Tibial nerve (tissue), 3 donors: ENCODE results near the gene FAIM2.
A peak's percentile ranks its signal among the peaks of the same experiment; 100 is the strongest.

Source experiments
- POLR2A ChIP-seq, 2 donors: fragments of 450-650 bp; IDR thresholded peaks; one replicate each; pipeline ENCODE4 v1.6.1; 2017; ENCODE audit warnings: antibody characterized with exemption in 2 of 2, mild to moderate bottlenecking in 2 of 2, moderate library complexity in 2 of 2
- TF ChIP-seq, protein P1 (sequence below), 5 experiments: fragments of 200-600 bp in 3 of 5; fragments of 450-650 bp in 2 of 5; sonication (generic) in 3 of 5; IDR thresholded peaks; one replicate each; pipeline ENCODE4 v1.5.1; 2016 to 2019; ENCODE audit warnings: antibody characterized with exemption in 5 of 5, mild to moderate bottlenecking in 3 of 5, moderate library complexity in 2 of 5

DNA sequence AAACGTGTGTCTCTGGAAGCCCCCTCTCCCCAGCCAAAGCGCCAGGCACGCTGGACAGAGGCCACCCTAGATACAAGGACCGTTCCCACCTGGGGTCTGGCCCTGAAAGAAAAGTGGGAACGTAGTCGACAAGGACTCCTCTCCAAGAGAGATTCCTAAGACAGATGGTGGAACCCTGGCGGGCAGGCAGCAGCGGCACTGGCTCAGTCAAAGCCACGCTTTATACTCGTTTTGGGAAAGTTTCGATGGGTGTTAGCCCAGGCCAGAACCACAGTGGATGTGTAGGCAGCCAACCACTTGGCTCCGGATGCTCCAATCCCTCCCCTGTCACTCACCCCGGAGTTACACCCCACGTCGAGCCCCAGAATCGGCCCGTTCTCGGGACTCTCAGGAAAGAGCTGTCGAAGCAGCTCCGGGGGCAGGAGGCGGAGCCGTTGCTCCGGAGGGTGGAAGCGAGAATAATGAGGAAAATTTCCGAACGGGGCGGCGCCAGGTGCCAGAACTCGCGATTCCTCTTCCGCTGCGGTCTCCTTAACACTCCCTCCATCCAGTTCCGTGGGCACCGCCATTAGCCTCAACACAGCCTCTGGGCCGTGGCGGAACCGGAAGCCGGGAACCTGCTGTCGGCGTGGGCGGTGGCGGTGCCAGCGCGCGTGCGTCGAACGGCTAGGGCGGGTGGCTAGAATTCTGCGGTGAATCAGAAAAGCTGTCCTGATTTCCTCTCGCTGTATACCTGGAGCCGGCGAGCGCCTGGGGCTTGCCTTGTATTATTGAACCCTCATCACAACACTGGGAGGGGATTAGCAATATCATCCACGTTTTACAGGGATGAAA lies 61.0 kb downstream of the FAIM2 start, which contains the start of gene BCDIN3D:
- TF ChIP-seq, protein P1, sequence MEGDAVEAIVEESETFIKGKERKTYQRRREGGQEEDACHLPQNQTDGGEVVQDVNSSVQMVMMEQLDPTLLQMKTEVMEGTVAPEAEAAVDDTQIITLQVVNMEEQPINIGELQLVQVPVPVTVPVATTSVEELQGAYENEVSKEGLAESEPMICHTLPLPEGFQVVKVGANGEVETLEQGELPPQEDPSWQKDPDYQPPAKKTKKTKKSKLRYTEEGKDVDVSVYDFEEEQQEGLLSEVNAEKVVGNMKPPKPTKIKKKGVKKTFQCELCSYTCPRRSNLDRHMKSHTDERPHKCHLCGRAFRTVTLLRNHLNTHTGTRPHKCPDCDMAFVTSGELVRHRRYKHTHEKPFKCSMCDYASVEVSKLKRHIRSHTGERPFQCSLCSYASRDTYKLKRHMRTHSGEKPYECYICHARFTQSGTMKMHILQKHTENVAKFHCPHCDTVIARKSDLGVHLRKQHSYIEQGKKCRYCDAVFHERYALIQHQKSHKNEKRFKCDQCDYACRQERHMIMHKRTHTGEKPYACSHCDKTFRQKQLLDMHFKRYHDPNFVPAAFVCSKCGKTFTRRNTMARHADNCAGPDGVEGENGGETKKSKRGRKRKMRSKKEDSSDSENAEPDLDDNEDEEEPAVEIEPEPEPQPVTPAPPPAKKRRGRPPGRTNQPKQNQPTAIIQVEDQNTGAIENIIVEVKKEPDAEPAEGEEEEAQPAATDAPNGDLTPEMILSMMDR (IDR thresholded peaks at IDR 0.05), result peak in 2 of 5 experiments; percentile 13 to 24
- TF ChIP-seq POLR2A (IDR thresholded peaks at IDR 0.05), result peak; percentile 34 to 83
